ENCODE results near the gene ZNF888.
"Not testable (repeated sequence)": the region's sequence is repeated elsewhere in the genome, so short reads cannot be mapped to it uniquely, and the experiment has no call there.

The ZNF888 gene

DNA sequence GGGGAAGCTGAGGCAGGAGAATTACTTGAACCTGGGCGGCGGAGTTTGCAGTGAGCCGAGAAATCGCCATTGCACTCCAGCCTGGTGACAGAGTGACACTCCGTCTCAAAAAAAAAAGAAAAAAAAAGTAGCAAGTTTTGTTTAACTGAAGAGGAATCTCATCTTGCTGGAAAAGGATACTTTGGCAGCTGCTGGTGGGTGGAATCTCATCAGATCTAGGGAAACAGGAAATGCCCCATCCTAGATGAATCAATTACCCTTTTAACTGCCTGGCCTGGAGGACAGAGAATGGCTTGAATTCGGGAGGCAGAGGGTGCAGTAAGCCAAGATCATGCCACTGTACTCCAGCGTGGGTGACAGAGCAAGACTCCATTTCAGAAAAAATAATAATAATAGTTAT lies 34.2 kb downstream of the ZNF888 start:
- TF ChIP-seq, protein P1, sequence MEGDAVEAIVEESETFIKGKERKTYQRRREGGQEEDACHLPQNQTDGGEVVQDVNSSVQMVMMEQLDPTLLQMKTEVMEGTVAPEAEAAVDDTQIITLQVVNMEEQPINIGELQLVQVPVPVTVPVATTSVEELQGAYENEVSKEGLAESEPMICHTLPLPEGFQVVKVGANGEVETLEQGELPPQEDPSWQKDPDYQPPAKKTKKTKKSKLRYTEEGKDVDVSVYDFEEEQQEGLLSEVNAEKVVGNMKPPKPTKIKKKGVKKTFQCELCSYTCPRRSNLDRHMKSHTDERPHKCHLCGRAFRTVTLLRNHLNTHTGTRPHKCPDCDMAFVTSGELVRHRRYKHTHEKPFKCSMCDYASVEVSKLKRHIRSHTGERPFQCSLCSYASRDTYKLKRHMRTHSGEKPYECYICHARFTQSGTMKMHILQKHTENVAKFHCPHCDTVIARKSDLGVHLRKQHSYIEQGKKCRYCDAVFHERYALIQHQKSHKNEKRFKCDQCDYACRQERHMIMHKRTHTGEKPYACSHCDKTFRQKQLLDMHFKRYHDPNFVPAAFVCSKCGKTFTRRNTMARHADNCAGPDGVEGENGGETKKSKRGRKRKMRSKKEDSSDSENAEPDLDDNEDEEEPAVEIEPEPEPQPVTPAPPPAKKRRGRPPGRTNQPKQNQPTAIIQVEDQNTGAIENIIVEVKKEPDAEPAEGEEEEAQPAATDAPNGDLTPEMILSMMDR (IDR thresholded peaks at IDR 0.05; ENCODE audit: insufficient read depth, low read depth, low read length, missing control alignments): no peak
- H3K4me3 ChIP-seq (ENCODE audit: low read depth, low read length): no peak overlapping the region
- no peak for DNase-seq (ENCODE audit: low read depth)

DNA sequence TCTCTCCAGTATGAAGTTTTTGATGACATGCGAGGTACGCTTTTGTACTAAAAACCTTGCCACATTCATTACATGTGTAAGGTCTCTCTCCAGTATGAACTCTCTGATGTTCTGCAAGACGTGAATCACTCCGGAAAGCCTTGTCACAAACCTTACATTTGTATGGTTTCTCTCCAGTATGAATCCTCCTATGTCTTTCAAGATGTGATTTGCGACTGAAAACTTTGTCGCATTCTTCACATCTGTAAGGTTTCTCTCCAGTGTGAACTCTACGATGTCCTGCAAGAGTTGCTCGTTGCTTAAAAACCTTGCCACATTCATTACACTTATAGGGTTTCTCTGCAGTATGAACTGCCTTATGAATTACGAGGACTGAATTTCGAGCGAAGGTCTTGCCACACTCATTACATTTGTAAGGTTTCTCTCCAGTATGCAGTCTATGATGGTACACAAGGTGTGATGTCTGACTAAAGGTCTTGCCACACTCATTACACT lies 42.3 kb downstream of the ZNF888 start:
- H3K4me3 ChIP-seq (ENCODE audit: low read depth, low read length): no peak overlapping the region
- no peak for DNase-seq (ENCODE audit: low read depth)
- TF ChIP-seq, protein P1 (IDR thresholded peaks at IDR 0.05; ENCODE audit: insufficient read depth, low read depth, low read length, missing control alignments): no peak

DNA sequence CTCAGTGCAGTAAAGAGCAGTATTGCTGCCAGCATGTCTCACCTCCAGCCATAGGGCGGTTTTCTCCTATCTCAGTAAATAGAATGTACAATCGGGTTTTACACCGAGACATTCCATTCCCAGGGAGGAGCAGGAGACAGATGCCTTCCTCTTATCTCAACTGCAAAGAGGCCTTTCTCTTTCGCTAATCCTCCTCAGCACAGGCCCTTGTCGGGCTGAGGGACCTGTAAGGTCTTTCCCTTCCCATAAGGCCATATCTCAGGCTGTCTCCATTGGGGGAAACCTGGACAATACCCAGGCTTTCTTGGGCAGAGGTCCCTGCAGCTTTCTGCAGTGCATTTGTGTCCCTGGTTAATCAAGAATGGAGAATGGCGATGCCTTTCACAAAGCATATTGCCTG lies 50.2 kb downstream of the ZNF888 start:
- not testable (repeated sequence) for DNase-seq (ENCODE audit: low read depth); H3K4me3 ChIP-seq (ENCODE audit: low read depth, low read length)

DNA sequence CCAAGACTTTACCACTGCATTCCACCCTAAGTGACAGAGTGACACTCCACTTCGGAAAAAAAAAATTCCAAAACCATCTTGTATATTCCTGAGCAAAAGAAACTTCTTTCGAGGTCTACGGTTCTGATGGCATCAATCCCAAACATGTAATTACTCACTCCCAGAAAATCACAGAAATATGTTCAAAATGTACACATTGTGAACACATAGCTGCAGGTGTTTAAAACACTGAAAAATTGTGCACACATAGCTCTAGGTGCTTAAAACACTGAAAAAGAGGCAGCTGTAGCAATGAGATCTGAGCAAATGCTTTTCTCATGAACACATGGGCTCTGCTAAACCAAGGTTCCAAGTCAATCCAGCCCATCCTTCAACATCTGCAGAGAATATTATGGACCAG lies 51.8 kb downstream of the ZNF888 start:
- DNase-seq (ENCODE audit: low read depth): no peak
- TF ChIP-seq, protein P1 (IDR thresholded peaks at IDR 0.05; ENCODE audit: insufficient read depth, low read depth, low read length, missing control alignments): no peak

DNA sequence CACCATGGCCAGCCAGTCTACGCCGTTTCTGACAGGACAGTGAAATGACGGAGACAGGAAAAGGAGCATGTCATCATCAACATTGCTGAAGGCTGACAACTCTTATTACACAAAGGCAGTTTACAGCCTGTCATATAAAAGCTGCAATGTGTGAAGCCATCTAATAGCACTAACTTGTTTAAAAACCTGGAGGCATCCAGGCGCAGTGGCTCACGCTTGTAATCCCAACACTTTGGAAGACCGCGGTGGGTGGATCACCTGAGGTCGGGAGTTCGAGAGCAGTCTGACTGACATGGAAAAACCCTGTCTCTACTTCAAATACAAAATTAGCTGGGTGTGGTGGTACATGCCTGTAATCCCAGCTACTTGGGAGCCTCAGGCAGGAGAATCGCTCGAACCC lies 55.2 kb downstream of the ZNF888 start:
- not testable (repeated sequence) for DNase-seq (ENCODE audit: low read depth); H3K4me3 ChIP-seq (ENCODE audit: low read depth, low read length)

More for the DNA sequence above, 51.8 kb downstream of the ZNF888 start:
- no peak overlapping the region for H3K4me3 ChIP-seq (ENCODE audit: low read depth, low read length)

DNA sequence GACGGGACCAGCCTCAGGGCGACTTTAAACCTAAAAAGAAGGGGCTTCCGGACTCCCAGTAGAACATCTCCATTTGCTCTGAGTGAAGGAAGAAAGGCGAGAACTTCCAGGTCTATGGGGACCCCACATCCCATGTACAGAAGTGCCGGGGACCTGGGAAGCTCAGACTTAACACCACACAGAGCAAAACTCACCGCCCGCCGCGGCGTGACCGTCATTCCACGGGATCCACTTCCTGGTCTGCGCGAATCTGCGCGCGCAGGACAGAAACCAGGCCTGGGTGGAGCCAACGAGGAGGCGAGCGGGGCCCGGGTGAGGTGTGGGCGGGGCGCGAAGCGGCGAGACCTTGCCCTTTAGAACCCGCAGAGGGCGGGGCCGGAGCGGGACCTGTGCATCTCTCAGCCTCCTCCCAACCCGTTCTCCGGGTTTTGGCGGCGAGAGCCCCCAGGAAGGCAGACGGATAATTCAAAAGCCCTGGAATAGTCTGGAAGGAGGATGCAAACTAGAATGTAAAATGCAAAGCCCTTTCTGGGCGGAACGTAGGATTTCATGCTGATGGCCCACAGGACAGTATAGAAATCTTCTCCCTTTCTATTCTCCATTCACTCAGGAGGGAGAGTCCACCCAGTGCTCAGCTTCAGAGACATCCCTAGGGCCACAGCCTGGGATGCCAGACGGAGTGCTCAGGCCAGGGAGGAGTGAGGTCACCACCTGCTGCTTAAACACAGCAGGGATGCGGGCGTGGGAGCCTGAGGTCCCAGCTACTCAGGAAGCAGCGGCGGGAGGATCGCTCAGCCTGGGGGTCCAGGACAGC lies 65.6 kb downstream of the ZNF888 start, which contains the start of gene ZNF468:
Gene ZNF468, minus strand, starts transcription at position 242 of the 814 bp plus-strand sequence. CDS start 3,347 bp downstream, outside the sequence.
- peak; percentile 71 for DNase-seq (ENCODE audit: low read depth)
- peak within 1 kb of the TSS; percentile 86 for H3K4me3 ChIP-seq (ENCODE audit: low read depth, low read length)

DNA sequence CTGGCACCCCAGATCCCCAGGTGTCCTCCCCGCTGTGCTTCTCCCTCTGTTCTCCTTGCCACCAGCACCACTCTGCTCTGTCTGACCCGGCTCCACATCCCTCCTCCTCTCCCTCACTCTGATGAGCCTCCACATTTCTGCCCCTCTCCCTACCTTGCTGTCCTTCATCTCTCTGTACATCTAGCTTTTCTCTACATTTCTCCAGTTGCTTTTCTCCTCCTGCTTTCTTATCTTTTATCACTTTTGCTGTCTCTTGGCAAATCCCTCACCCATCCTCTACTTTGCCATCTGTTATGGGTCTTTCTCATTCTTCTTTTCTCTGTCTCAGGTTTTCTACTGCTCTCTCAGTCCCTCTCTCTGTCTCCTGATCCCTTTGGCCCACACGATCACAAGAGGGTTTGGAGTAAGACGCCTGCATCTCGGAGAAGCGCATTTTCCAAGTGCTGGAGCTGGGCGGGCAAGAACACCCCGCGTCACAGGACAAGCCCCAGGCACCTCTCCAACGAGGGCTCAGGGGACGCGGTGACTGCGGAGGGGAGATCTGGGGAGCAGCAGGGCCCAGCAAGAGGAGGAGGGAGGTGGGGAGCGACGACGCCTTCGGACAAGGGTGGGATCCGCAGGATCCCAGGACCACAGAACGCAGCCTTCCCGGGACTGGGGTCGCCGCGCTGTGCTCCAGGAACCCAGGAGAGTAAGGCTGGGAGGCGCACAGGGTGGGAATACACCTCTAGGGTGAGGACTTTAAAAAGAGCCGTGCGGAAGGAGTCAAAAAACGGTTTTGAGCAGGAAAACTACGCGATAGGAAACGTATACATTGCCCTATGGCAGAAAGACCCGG lies 66.5 kb downstream of the ZNF888 start:
- H3K4me3 ChIP-seq (ENCODE audit: low read depth, low read length): peak overlapping the region; percentile 86
- DNase-seq (ENCODE audit: low read depth): not testable (repeated sequence)
